Type B pancreatic cell (in vitro differentiated cells): ENCODE measurements around the gene PIP5K1B. TPM values are rescaled to one million over a fixed set of nuclear protein-coding genes. Genes with fewer than 3 reads are reported as not detected.

Experiments used
- DNase-seq: peaks from one replicate; pipeline ENCODE4 v3.0.0; 2021; ENCODE audit warnings: mixed read lengths; ENCODE audit not compliant: unreplicated experiment; ENCODE audit errors: extremely low spot score
- H3K27ac Mint-ChIP-seq: 2 replicates; pipeline ENCODE4 v1.8.0; 2021; ENCODE audit warnings: mild to moderate bottlenecking, mixed read lengths
- H3K27me3 Mint-ChIP-seq: 2 replicates; pipeline ENCODE4 v1.8.0; 2021; ENCODE audit warnings: mixed read lengths
- H3K36me3 Mint-ChIP-seq: 2 replicates; pipeline ENCODE4 v1.8.0; 2021; ENCODE audit warnings: mixed read lengths
- H3K4me1 Mint-ChIP-seq: one replicate; pipeline ENCODE4 v1.8.0; 2021; ENCODE audit warnings: mixed read lengths; ENCODE audit not compliant: unreplicated experiment
- H3K4me3 Mint-ChIP-seq: 2 replicates; pipeline ENCODE4 v1.8.0; 2021; ENCODE audit warnings: mild to moderate bottlenecking, mixed read lengths
- H3K9me3 Mint-ChIP-seq: 2 replicates; pipeline ENCODE4 v1.8.0; 2021; ENCODE audit warnings: mixed read lengths
- total RNA-seq: library from RNA; stranded (reverse); gene quantifications from 2 replicates; pipeline ENCODE4 v1.2.1, GENCODE V29; 2021; ENCODE audit warnings: low replicate concordance
- TF ChIP-seq, protein P1 (sequence below): fragments of 200-600 bp; sonication (generic); conservative IDR thresholded peaks from 2 replicates; pipeline ENCODE4 v1.5.0; 2021; ENCODE audit warnings: antibody characterized with exemption, mild to moderate bottlenecking

The PIP5K1B gene
- total RNA-seq, 1 donor from 2014 or later: 9.8 TPM

- no peak overlapping the region for H3K4me3 Mint-ChIP-seq
- H3K36me3 Mint-ChIP-seq: no peaks in the 10 kb centered on the region
- no peaks in the 10 kb centered on the region for H3K4me1 Mint-ChIP-seq
- DNase-seq: no peak
- no peaks in the 10 kb centered on the region for H3K27me3 Mint-ChIP-seq
- TF ChIP-seq, protein P1, sequence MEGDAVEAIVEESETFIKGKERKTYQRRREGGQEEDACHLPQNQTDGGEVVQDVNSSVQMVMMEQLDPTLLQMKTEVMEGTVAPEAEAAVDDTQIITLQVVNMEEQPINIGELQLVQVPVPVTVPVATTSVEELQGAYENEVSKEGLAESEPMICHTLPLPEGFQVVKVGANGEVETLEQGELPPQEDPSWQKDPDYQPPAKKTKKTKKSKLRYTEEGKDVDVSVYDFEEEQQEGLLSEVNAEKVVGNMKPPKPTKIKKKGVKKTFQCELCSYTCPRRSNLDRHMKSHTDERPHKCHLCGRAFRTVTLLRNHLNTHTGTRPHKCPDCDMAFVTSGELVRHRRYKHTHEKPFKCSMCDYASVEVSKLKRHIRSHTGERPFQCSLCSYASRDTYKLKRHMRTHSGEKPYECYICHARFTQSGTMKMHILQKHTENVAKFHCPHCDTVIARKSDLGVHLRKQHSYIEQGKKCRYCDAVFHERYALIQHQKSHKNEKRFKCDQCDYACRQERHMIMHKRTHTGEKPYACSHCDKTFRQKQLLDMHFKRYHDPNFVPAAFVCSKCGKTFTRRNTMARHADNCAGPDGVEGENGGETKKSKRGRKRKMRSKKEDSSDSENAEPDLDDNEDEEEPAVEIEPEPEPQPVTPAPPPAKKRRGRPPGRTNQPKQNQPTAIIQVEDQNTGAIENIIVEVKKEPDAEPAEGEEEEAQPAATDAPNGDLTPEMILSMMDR: no peak
- H3K27ac Mint-ChIP-seq: no peak overlapping the region
- H3K9me3 Mint-ChIP-seq: peaks cover 3% of the 10 kb centered on the region
These were observed 209.7 kb downstream of the PIP5K1B start for GRCh38 chr9:68914751-68915150.

DNA sequence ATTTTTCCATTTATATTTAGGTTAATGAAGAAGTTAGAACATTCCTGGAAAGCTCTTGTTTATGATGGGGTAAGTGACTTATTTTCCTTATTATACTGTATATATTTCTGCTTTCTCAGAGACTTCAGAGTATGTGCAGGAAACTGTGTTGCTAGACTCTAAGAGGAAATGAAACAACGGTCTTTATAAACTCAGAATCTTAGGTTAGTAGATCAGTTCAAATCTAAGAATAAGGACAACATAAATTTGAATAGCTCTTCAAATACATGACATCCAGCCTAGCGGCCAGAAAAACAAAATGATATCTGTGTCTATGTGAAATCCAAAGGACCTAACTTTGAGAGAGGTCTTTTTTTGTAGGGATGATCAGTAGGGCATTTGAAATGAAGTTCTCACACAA, 214.6 kb downstream of the PIP5K1B start:
- Mint-ChIP-seq H3K4me3 (no peak overlapping the region), H3K27ac (no peak overlapping the region), H3K4me1 (peaks cover 3% of the 10 kb centered on the region), H3K36me3 (peaks cover 3% of the 10 kb centered on the region), H3K27me3 (no peaks in the 10 kb centered on the region), H3K9me3 (peaks cover 3% of the 10 kb centered on the region)
- DNase-seq: no peak
- TF ChIP-seq, protein P1: no peak

- Mint-ChIP-seq H3K4me3 (no peak overlapping the region), H3K27ac (no peak overlapping the region), H3K9me3 (no peaks in the 10 kb centered on the region), H3K4me1 (peaks cover 3% of the 10 kb centered on the region), H3K36me3 (peaks cover 3% of the 10 kb centered on the region), H3K27me3 (no peaks in the 10 kb centered on the region)
- DNase-seq: no peak
- TF ChIP-seq, protein P1: no peak
These were observed 215.9 kb downstream of the PIP5K1B start for GRCh38 chr9:68920921-68921320.

DNA sequence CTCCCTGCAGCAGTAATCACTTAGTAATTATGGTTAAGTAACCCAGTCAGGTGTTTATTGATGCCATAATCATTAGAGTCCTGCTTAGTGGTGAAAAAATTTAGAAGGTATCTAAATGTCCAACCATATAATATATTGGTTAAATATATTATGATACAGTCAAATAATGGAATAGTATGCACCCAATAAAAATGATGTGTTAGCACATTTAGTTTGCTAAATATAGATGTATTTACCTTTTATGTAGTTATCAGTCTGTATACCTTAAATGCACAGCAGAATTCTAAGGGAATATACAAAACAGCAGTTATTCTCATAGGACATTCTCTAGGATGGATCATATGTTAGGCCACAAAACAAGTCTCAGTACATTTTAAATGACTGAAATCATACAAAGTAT, 218.4 kb downstream of the PIP5K1B start:
- no peaks in the 10 kb centered on the region for H3K9me3 Mint-ChIP-seq
- H3K36me3 Mint-ChIP-seq: peaks cover 3% of the 10 kb centered on the region
- no peak for DNase-seq
- H3K27me3 Mint-ChIP-seq: no peaks in the 10 kb centered on the region
- TF ChIP-seq, protein P1: no peak
- peaks cover 3% of the 10 kb centered on the region for H3K4me1 Mint-ChIP-seq
- H3K27ac Mint-ChIP-seq: no peak overlapping the region
- no peak overlapping the region for H3K4me3 Mint-ChIP-seq

- H3K36me3 Mint-ChIP-seq: peaks cover 3% of the 10 kb centered on the region
- H3K4me1 Mint-ChIP-seq: peaks cover 3% of the 10 kb centered on the region
- TF ChIP-seq, protein P1: no peak
- no peak overlapping the region for H3K4me3 Mint-ChIP-seq
- DNase-seq: no peak
- H3K27me3 Mint-ChIP-seq: no peaks in the 10 kb centered on the region
- H3K9me3 Mint-ChIP-seq: peaks cover 4% of the 10 kb centered on the region
- no peak overlapping the region for H3K27ac Mint-ChIP-seq
These were observed 220.1 kb downstream of the PIP5K1B start for GRCh38 chr9:68925175-68925574.

- Mint-ChIP-seq H3K36me3 (peaks cover 3% of the 10 kb centered on the region), H3K27me3 (no peaks in the 10 kb centered on the region), H3K9me3 (peaks cover 4% of the 10 kb centered on the region), H3K4me3 (no peak overlapping the region), H3K27ac (no peak overlapping the region), H3K4me1 (peaks cover 3% of the 10 kb centered on the region)
- DNase-seq: no peak
- TF ChIP-seq, protein P1: no peak
These were observed 222.1 kb downstream of the PIP5K1B start for GRCh38 chr9:68927165-68927564.
